Astrocyte (in vitro differentiated cells and primary cell): ENCODE data around the gene GEN1.

ENCODE experiments used
- CTCF ChIP-seq: IDR thresholded peaks from 2 replicates; pipeline ENCODE4 v1.5.1; 2011; ENCODE audit warnings: low read depth, mild to moderate bottlenecking, inconsistent platforms, low read length, moderate library complexity; ENCODE audit not compliant: insufficient read depth
- EZH2 ChIP-seq: IDR thresholded peaks from 2 replicates; pipeline ENCODE4 v1.6.1; 2012; ENCODE audit warnings: mild to moderate bottlenecking, low read length, inconsistent platforms; ENCODE audit not compliant: insufficient read depth

- no peak for TF ChIP-seq CTCF
- no peak for TF ChIP-seq EZH2
Observed at GRCh38 chr2:17748745-17749144, 5.2 kb upstream of the GEN1 start.
